Cardiac fibroblast (primary cell): ENCODE data around the gene OASL.

Experiments
- DNase-seq, 2 donors: peaks; one replicate each; pipeline versions ENCODE4 v3.0.0 to v3.0.0-alpha.2; 2010; ENCODE audit warnings: low read depth in 2 of 2
- H3K4me3 ChIP-seq, 2 donors: replicated peaks in 1 of 2; 1 replicate in 1 of 2; 2 replicates in 1 of 2; pipeline ENCODE4 v1.5.1; 2011; ENCODE audit warnings: low read depth in 2 of 2, low read length in 2 of 2, mild to moderate bottlenecking in 2 of 2, moderate library complexity in 1 of 2
- TF ChIP-seq, protein P1 (sequence below): IDR thresholded peaks from one replicate; pipeline ENCODE4 v1.5.1; 2011; ENCODE audit warnings: low read depth, mild to moderate bottlenecking, low read length, inconsistent platforms

Gene OASL

DNA sequence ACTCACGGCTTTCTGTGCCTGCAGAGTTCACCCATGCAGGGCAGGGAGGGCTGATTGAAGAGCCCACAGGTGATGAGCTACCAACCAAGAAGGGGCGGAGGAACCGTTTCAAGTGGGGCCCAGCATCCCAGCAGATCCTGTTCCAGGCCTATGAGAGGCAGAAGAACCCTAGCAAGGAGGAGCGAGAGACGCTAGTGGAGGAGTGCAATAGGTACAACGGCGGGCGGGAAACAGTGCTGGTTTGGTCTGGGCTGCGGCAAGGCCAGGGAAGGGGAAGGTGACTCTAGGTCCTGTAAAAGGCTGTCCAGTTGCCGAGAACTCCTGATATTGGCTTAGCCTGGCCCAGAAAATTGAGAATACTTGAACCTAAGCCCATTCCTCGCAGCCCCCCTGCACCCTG, 45.5 kb downstream of the OASL start:
- TF ChIP-seq, protein P1, sequence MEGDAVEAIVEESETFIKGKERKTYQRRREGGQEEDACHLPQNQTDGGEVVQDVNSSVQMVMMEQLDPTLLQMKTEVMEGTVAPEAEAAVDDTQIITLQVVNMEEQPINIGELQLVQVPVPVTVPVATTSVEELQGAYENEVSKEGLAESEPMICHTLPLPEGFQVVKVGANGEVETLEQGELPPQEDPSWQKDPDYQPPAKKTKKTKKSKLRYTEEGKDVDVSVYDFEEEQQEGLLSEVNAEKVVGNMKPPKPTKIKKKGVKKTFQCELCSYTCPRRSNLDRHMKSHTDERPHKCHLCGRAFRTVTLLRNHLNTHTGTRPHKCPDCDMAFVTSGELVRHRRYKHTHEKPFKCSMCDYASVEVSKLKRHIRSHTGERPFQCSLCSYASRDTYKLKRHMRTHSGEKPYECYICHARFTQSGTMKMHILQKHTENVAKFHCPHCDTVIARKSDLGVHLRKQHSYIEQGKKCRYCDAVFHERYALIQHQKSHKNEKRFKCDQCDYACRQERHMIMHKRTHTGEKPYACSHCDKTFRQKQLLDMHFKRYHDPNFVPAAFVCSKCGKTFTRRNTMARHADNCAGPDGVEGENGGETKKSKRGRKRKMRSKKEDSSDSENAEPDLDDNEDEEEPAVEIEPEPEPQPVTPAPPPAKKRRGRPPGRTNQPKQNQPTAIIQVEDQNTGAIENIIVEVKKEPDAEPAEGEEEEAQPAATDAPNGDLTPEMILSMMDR: no peak
- H3K4me3 ChIP-seq: no peak overlapping the region
- no peak for DNase-seq

DNA sequence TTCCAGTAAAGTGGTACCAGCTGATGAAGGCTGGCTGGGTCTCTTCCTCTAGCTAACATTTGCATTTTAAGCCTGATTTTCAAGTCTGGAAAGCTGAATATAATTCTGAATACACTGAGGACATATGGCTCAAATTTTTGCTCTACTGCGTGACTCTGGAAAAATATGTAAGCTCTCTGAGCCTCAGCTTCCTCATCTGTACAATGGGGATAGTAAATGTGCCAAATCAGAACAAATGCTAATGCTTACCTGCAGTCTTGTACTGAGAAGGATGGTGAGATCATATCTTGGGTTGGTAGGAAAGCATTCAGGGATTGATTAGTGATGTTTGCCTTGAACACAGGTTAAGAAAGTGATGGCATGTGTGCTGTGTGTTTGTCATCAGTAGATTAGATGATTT, 46.1 kb downstream of the OASL start:
- H3K4me3 ChIP-seq: no peak overlapping the region
- TF ChIP-seq, protein P1: no peak
- DNase-seq: no peak

DNA sequence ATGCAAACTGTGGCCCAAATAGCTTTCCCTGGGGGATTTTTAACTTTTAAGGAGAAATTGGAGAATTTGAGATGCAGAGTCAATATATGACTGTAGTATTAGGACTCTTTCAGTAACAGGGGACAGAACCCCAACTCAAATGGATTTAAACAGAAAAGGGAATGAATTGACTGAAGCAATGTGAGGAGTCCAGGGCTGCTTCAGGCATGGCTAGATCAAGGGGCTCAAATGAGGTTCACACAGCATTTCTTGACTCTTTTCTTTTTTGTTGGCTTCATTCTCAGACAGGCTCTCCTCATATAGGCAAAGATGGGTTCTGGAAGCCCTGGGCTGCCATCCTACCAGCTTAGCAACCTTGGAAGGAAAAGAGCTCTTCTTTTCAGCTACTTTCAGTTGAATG, 47.1 kb downstream of the OASL start:
- H3K4me3 ChIP-seq: no peak overlapping the region
- no peak for DNase-seq
- TF ChIP-seq, protein P1: no peak

DNA sequence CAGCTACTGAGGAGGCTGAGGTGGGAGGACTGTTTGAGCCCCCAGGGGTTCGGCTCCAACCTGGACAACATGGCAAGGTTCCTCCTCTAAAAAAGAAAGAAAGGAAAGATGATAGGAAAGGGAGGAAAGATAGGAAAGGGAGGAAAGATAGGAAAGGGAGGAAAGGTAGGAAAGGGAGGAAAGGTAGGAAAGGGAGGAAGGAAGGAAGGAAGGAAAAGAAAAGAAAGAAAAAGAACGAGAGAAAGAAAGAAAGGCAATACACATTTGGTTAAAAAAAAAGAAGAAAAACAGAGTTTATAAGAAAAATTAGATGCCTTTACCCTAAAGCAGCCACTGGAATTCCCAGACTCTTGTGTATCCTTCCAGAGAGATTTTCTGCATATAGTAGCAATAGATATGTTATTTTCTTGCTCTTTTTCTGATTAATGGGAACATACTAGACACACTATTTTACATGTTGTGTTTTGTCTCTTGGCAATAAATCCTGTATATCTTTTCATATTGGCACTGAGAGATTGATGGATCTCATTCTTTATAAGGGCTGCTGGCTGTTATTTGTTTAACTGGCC, 48.5 kb downstream of the OASL start:
- TF ChIP-seq, protein P1: no peak
- no peak overlapping the region for H3K4me3 ChIP-seq
- no peak for DNase-seq

DNA sequence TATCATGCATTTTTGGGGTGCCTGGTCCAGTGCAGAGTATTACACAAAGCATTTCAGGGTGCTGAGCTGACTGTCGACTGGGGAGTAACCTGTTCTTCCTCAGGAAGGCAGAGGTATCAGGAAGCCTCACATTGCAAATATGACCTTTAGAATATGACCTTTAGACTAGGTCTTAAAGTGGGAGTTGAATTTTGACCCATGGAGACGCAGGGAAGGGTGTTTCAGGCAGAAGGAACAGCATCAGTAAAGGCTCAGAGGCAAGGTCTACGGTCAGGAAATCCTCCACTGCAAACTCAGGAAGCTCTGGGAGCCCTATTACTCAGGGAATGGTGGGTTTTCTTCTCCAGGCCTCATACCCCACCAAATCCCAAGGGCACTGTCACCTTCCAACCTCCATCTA, 49.4 kb downstream of the OASL start:
- no peak overlapping the region for H3K4me3 ChIP-seq
- TF ChIP-seq, protein P1: no peak
- no peak for DNase-seq

DNA sequence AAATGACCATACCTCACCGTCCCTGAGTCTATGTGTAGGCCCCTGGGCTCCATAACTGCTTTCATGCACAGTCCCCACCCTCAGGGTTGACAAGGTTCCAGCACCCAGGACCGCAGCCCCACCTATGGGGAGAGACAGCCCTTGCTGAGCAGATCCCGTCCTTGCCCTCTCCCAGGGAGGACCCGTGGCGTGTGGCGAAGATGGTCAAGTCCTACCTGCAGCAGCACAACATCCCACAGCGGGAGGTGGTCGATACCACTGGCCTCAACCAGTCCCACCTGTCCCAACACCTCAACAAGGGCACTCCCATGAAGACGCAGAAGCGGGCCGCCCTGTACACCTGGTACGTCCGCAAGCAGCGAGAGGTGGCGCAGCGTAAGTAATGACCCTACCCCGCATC, 50.4 kb downstream of the OASL start:
- TF ChIP-seq, protein P1: no peak
- no peak overlapping the region for H3K4me3 ChIP-seq
- DNase-seq: no peak

DNA sequence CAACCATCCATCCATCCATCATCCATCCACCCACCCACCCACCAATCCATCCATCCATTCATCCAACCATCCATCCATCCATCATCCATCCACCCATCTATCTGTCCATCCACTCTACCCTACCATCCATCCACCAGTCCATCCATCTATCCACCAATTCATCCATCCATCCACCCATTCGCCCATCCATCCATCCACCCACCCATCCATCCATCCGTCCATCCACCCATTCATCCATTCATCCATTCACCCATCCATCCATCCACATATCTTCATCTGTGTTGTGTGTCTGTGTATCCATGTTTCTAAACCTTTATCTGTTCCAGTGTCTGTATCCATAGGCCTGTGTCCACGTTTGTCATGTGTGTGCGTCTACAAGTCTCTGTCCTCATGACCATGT, 50.8 kb downstream of the OASL start:
- TF ChIP-seq, protein P1: no peak
- H3K4me3 ChIP-seq: no peak overlapping the region
- DNase-seq: no peak
